MM.1S (cell line): ENCODE data around the gene EPB41L4B.

ENCODE experiments used
- DNase-seq: peaks from one replicate; pipeline ENCODE4 v3.0.0-alpha.2; 2015
- H2AFZ ChIP-seq: fragments of 300-600 bp; sonication (generic); 2 replicates; pipeline ENCODE4 v1.6.0; 2016; ENCODE audit warnings: antibody characterized with exemption, low read length
- H3F3A ChIP-seq: fragments of 300-600 bp; sonication (generic); 2 replicates; pipeline ENCODE4 v1.6.1; 2016; ENCODE audit warnings: mild to moderate bottlenecking, antibody characterized with exemption, low read length, moderate library complexity, mixed read lengths; ENCODE audit not compliant: insufficient read depth
- H3K27ac ChIP-seq: fragments of 300-600 bp; sonication (generic); 2 replicates; pipeline ENCODE4 v1.5.1; 2016; ENCODE audit warnings: mild to moderate bottlenecking, low read length
- H3K27me3 ChIP-seq: fragments of 300-600 bp; sonication (generic); replicated peaks from 2 replicates; pipeline ENCODE4 v1.6.0; 2016; ENCODE audit warnings: low read length; ENCODE audit not compliant: insufficient read depth
- H3K36me3 ChIP-seq: fragments of 300-600 bp; sonication (generic); replicated peaks from 2 replicates; pipeline ENCODE4 v1.6.1; 2016; ENCODE audit warnings: mild to moderate bottlenecking, low read length, mixed read lengths; ENCODE audit not compliant: insufficient read depth
- H3K4me1 ChIP-seq: fragments of 300-600 bp; sonication (generic); 2 replicates; pipeline ENCODE4 v1.6.1; 2016; ENCODE audit warnings: low read length, mixed read lengths
- H3K4me2 ChIP-seq: fragments of 300-600 bp; sonication (generic); 2 replicates; pipeline ENCODE4 v1.6.0; 2016; ENCODE audit warnings: low read depth, low read length
- H3K4me3 ChIP-seq: fragments of 300-600 bp; sonication (generic); 2 replicates; pipeline ENCODE4 v1.5.1; 2016; ENCODE audit warnings: low read length, mixed read lengths
- H3K79me2 ChIP-seq: fragments of 300-600 bp; sonication (generic); 2 replicates; pipeline ENCODE4 v1.6.1; 2016; ENCODE audit warnings: mixed run types, low read length, mixed read lengths
- H3K9ac ChIP-seq: fragments of 300-600 bp; sonication (generic); 2 replicates; pipeline ENCODE4 v1.6.1; 2016; ENCODE audit warnings: low read length, mixed read lengths
- H3K9me2 ChIP-seq: fragments of 300-600 bp; sonication (generic); replicated peaks from 2 replicates; pipeline ENCODE4 v1.6.1; 2016; ENCODE audit warnings: mild to moderate bottlenecking, low read length, mixed read lengths; ENCODE audit not compliant: insufficient read depth
- H3K9me3 ChIP-seq: fragments of 300-600 bp; sonication (generic); replicated peaks from 2 replicates; pipeline ENCODE4 v1.6.1; 2016; ENCODE audit warnings: mild to moderate bottlenecking, low read length, mixed read lengths; ENCODE audit not compliant: insufficient read depth
- H4K20me1 ChIP-seq: fragments of 300-600 bp; sonication (generic); 2 replicates; pipeline ENCODE4 v1.6.1; 2016; ENCODE audit warnings: mild to moderate bottlenecking, low read length, moderate library complexity, mixed read lengths; ENCODE audit not compliant: insufficient read depth
- EZH2 ChIP-seq: fragments of 300-600 bp; sonication (generic); optimal IDR thresholded peaks from 2 replicates; pipeline ENCODE3; 2017; ENCODE audit warnings: low read depth, mild to moderate bottlenecking, antibody characterized with exemption, low read length, mixed read lengths
- EZH2phosphoT487 ChIP-seq: fragments of 300-600 bp; sonication (generic); IDR thresholded peaks from 2 replicates; pipeline ENCODE4 v1.6.1; 2018; ENCODE audit warnings: antibody characterized with exemption, low read length
- TF ChIP-seq, protein P1 (sequence below): fragments of 300-600 bp; sonication (generic); IDR thresholded peaks from 2 replicates; pipeline ENCODE4 v1.5.1; 2016; ENCODE audit warnings: antibody characterized with exemption, low read length, mixed read lengths

EPB41L4B gene

DNA sequence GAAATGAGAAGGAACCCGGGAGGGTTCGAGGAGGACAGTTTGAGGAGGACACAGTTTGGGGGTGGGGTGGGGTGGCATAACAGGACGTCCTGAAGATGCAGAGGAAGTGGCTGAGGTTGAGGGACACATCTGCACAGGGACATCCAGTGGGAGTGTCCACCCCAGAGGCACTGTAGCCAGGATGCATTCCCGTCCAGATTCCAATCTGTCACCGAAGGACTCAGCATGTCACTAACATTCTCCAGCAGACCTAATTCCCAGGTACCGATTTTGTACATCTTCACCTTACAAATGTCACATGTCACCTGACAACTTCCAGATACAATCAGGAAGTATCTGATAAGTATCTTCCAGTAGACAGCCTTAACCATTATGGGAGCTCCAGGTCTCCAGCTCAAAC is 42.6 kb downstream of the EPB41L4B start:
- Histone ChIP-seq H3K4me1 (no peaks in the 10 kb centered on the region), H3K27me3 (no peaks in the 10 kb centered on the region), H3K4me3 (no peak overlapping the region), H3K79me2 (no peaks in the 10 kb centered on the region), H3F3A (no peaks in the 10 kb centered on the region), H3K9me2 (no peaks in the 10 kb centered on the region), H3K27ac (no peak overlapping the region), H3K9me3 (no peaks in the 10 kb centered on the region), H2AFZ (no peak overlapping the region), H3K36me3 (no peaks in the 10 kb centered on the region), H3K4me2 (no peak overlapping the region), H4K20me1 (no peaks in the 10 kb centered on the region), H3K9ac (no peak overlapping the region)
- TF ChIP-seq, protein P1, sequence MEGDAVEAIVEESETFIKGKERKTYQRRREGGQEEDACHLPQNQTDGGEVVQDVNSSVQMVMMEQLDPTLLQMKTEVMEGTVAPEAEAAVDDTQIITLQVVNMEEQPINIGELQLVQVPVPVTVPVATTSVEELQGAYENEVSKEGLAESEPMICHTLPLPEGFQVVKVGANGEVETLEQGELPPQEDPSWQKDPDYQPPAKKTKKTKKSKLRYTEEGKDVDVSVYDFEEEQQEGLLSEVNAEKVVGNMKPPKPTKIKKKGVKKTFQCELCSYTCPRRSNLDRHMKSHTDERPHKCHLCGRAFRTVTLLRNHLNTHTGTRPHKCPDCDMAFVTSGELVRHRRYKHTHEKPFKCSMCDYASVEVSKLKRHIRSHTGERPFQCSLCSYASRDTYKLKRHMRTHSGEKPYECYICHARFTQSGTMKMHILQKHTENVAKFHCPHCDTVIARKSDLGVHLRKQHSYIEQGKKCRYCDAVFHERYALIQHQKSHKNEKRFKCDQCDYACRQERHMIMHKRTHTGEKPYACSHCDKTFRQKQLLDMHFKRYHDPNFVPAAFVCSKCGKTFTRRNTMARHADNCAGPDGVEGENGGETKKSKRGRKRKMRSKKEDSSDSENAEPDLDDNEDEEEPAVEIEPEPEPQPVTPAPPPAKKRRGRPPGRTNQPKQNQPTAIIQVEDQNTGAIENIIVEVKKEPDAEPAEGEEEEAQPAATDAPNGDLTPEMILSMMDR: no peak
- TF ChIP-seq EZH2 (no peak), EZH2phosphoT487 (no peak)
- DNase-seq: no peak

DNA sequence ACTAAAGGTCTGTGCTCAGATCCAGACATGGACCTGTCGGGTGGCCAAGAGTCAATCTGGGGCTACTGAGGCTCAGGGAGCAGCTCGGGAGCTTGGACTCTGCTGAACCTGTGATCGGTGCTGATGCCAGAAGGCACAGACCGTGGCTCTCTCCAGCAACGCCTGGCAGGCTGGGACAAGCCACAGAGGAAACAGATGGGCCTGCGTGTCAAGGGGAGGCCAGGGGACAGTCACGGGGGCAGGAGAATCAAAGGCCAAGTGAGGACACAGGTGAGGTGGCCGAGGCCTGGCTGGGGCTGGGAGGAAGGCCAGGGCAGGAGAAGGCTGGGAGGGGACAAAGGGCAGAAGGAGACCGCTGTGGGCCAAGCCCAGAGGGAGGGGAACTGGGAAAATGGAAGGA is 43.4 kb downstream of the EPB41L4B start:
- H3K9me3 ChIP-seq: no peaks in the 10 kb centered on the region
- H3K27me3 ChIP-seq: no peaks in the 10 kb centered on the region
- no peak overlapping the region for H3K9ac ChIP-seq
- no peaks in the 10 kb centered on the region for H3K4me1 ChIP-seq
- TF ChIP-seq, protein P1: no peak
- no peak for TF ChIP-seq EZH2
- TF ChIP-seq EZH2phosphoT487: no peak
- no peaks in the 10 kb centered on the region for H3F3A ChIP-seq
- no peaks in the 10 kb centered on the region for H3K79me2 ChIP-seq
- no peaks in the 10 kb centered on the region for H3K9me2 ChIP-seq
- H3K27ac ChIP-seq: no peak overlapping the region
- H3K4me2 ChIP-seq: no peak overlapping the region
- no peaks in the 10 kb centered on the region for H3K36me3 ChIP-seq
- H3K4me3 ChIP-seq: no peak overlapping the region
- no peak overlapping the region for H2AFZ ChIP-seq
- no peaks in the 10 kb centered on the region for H4K20me1 ChIP-seq
- DNase-seq: no peak

DNA sequence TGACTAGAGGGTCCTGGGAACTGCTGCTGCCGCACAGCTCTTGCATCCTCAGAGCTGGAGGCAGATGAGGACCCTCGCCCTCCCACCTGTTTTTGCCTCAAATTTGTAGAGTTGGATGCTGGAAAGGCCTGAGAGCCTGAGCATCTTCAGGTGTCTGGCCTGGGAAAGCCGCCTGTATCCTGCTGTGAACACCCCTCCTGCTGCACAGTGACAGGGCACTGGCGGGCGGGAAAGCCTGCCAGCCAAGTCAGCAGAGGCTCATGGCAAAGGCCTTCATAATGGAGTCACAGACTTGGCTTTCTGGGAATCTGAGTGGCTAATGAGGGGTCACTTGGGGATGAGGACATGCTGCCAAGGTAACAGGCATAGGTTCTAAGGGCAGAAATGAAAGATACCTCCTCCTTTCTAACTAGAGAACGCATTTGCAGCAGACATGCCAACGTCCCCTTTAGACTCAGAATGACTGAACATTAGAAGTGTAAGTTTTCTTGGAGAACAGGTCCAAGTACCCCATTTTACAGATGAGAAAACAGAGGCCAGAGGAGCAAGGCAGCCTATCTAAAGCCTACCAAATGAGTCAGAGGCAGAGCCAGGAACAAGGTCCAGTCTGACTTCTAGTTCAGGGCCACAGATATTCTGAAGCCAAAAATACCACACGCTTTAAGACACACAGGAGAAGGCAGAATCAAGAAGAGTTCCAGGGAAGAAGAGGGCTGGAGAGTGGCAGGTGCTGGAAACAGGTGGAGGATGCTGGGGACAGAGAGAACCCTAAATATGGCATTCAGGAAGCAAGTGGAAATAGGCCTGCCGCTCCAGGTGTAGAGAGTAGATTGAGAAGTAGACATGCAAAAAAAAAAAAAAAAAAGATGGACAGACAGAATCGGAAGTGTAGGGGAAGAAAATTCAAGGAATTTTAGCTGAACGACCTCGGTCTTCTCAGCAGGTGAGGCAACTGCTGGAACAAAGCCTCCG is 44.1 kb downstream of the EPB41L4B start:
- peaks cover 3% of the 10 kb centered on the region; the same call in 1 of the 2 replicates for H3K4me1 ChIP-seq
- no peak overlapping the region for H3K27ac ChIP-seq

More for the DNA sequence above, 44.1 kb downstream of the EPB41L4B start:
- Histone ChIP-seq H3K9me2 (no peaks in the 10 kb centered on the region), H3K79me2 (no peaks in the 10 kb centered on the region), H3K4me3 (no peak overlapping the region), H3K9ac (no peak overlapping the region), H3K9me3 (no peaks in the 10 kb centered on the region), H2AFZ (no peak overlapping the region), H3K27me3 (no peaks in the 10 kb centered on the region), H4K20me1 (no peaks in the 10 kb centered on the region), H3K36me3 (no peaks in the 10 kb centered on the region), H3F3A (no peaks in the 10 kb centered on the region), H3K4me2 (no peak overlapping the region)
- no peak for DNase-seq
- TF ChIP-seq EZH2phosphoT487 (no peak), EZH2 (no peak)
- TF ChIP-seq, protein P1: no peak
